C4-2B (cell line): Measurements from ENCODE around the gene ZGRF1.

Source experiments
- ZFX ChIP-seq: fragments of 450-650 bp; IDR thresholded peaks from 2 replicates; pipeline ENCODE4 v1.6.1; 2017
- TF ChIP-seq, protein P1 (sequence below): fragments of 450-650 bp; conservative IDR thresholded peaks from 2 replicates; pipeline ENCODE4 v1.5.1; 2017; ENCODE audit warnings: mild to moderate bottlenecking

DNA sequence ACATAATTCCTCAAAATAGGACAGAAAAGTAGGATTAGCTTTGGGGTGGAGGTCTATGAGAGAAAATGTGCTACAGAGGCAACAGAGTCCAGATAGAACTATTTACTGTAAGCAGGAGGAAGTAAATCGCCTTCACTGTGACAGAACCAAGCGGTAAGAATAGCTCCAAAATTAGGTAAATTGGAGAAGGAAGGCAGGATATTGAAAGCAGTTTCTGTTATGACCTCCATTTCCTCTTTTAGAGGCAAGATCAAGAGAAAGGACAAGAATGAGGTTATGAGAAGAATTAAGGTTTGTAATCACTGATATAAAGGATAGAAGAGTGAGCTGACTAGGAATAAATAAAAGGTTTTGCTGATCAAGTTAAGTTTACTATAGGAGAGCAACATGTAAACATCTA, 76.6 kb downstream of the ZGRF1 start:
- TF ChIP-seq, protein P1, sequence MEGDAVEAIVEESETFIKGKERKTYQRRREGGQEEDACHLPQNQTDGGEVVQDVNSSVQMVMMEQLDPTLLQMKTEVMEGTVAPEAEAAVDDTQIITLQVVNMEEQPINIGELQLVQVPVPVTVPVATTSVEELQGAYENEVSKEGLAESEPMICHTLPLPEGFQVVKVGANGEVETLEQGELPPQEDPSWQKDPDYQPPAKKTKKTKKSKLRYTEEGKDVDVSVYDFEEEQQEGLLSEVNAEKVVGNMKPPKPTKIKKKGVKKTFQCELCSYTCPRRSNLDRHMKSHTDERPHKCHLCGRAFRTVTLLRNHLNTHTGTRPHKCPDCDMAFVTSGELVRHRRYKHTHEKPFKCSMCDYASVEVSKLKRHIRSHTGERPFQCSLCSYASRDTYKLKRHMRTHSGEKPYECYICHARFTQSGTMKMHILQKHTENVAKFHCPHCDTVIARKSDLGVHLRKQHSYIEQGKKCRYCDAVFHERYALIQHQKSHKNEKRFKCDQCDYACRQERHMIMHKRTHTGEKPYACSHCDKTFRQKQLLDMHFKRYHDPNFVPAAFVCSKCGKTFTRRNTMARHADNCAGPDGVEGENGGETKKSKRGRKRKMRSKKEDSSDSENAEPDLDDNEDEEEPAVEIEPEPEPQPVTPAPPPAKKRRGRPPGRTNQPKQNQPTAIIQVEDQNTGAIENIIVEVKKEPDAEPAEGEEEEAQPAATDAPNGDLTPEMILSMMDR = no peak
- TF ChIP-seq ZFX = no peak
